HEK293 (cell line): ENCODE measurements around the gene TBX1.

Experiments
- CTCF ChIA-PET: fragments of 350-600 bp; formaldehyde crosslinking; extraction: SDS; loops from one replicate; lab custom pipeline; 2021; ENCODE audit warnings: antibody characterized with exemption; lab: Yijun Ruan, JAX
- POLR2A ChIA-PET: fragments of 300-600 bp; formaldehyde crosslinking; extraction: SDS; loops from one replicate; lab custom pipeline; 2020; ENCODE audit warnings: antibody characterized with exemption, inconsistent platforms; lab: Yijun Ruan, JAX
- H3K27ac ChIP-seq: fragments of 200-500 bp; sonication (Bioruptor generic); 2 replicates; pipeline ENCODE4 v1.5.1; 2014; ENCODE audit warnings: low read depth, low read length, control low read depth, inconsistent platforms; ENCODE audit errors: extremely low read depth
- H3K36me3 ChIP-seq, 2 experiments: fragments of 200-500 bp in 1 of 2; sonication (Bioruptor generic) in 1 of 2; 1 replicate in 1 of 2; 2 replicates in 1 of 2; pipeline ENCODE4 v1.5.1; 2014 to 2017; ENCODE audit warnings: inconsistent platforms in 2 of 2, low read length in 2 of 2; ENCODE audit not compliant: control insufficient read depth in 2 of 2, insufficient read depth in 1 of 2
- H3K4me1 ChIP-seq: fragments of 200-500 bp; sonication (Bioruptor generic); 2 replicates; pipeline ENCODE4 v1.5.1; 2014; ENCODE audit warnings: mild to moderate bottlenecking, low read length, inconsistent platforms; ENCODE audit not compliant: control insufficient read depth, insufficient read depth
- H3K4me3 ChIP-seq: 2 replicates; pipeline ENCODE4 v1.5.1; 2011; ENCODE audit warnings: low read depth, mild to moderate bottlenecking, control low read depth, low read length, moderate library complexity
- H3K9me3 ChIP-seq: fragments of 200-500 bp; sonication (Bioruptor generic); 2 replicates; pipeline ENCODE4 v1.5.1; 2014; ENCODE audit warnings: low read depth, low read length, inconsistent platforms; ENCODE audit not compliant: control insufficient read depth, insufficient read depth
- AEBP2 ChIP-seq: fragments of 450-650 bp; formaldehyde crosslinking; IDR thresholded peaks from 2 replicates; pipeline ENCODE4 v1.5.1; 2016; ENCODE audit warnings: missing biosample characterization, missing genetic modification characterization, borderline replicate concordance
- EGR2 ChIP-seq: fragments of 450-650 bp; formaldehyde crosslinking; IDR thresholded peaks from 2 replicates; pipeline ENCODE4 v1.5.1; 2016; ENCODE audit warnings: low read depth, missing biosample characterization, missing genetic modification characterization
- GLIS1 ChIP-seq: fragments of 450-650 bp; formaldehyde crosslinking; IDR thresholded peaks from 2 replicates; pipeline ENCODE4 v1.5.1; 2016; ENCODE audit warnings: missing biosample characterization, missing genetic modification characterization
- GLIS2 ChIP-seq: fragments of 450-650 bp; formaldehyde crosslinking; IDR thresholded peaks from 2 replicates; pipeline ENCODE4 v1.5.1; 2016; ENCODE audit warnings: missing biosample characterization, missing genetic modification characterization
- HOXD13 ChIP-seq: sonication (generic); formaldehyde crosslinking; IDR thresholded peaks from 2 replicates; pipeline ENCODE4 v1.8.0; 2022; ENCODE audit warnings: missing genetic modification reagents, borderline replicate concordance
- IKZF3 ChIP-seq: fragments of 450-650 bp; IDR thresholded peaks from 2 replicates; pipeline ENCODE4 v1.5.0; 2018; ENCODE audit warnings: missing biosample characterization, mild to moderate bottlenecking, missing genetic modification characterization, moderate library complexity
- MEIS1 ChIP-seq: sonication (generic); formaldehyde crosslinking; IDR thresholded peaks from 2 replicates; pipeline ENCODE4 v1.8.1; 2022; ENCODE audit warnings: missing genetic modification reagents, mild to moderate bottlenecking, borderline replicate concordance
- PRDM4 ChIP-seq: fragments of 450-650 bp; formaldehyde crosslinking; IDR thresholded peaks from 2 replicates; pipeline ENCODE4 v1.5.1; 2017; ENCODE audit warnings: missing biosample characterization, missing genetic modification characterization
- SETDB1 ChIP-seq: IDR thresholded peaks from one replicate; pipeline ENCODE4 v1.6.1; 2017; ENCODE audit warnings: mild to moderate bottlenecking, low read length, moderate library complexity, mixed read lengths; ENCODE audit not compliant: insufficient read length
- ZBTB17 ChIP-seq: fragments of 450-650 bp; formaldehyde crosslinking; IDR thresholded peaks from 2 replicates; pipeline ENCODE4 v1.5.1; 2016; ENCODE audit warnings: missing biosample characterization, missing genetic modification characterization
- ZIC2 ChIP-seq: fragments of 450-650 bp; formaldehyde crosslinking; IDR thresholded peaks from 2 replicates; pipeline ENCODE4 v1.5.1; 2016; ENCODE audit warnings: missing biosample characterization, missing genetic modification characterization
- ZNF155 ChIP-seq: fragments of 450-650 bp; formaldehyde crosslinking; IDR thresholded peaks from 2 replicates; pipeline ENCODE4 v1.5.1; 2016; ENCODE audit warnings: missing biosample characterization, missing genetic modification characterization
- ZNF175 ChIP-seq: fragments of 450-650 bp; formaldehyde crosslinking; IDR thresholded peaks from 2 replicates; pipeline ENCODE4 v1.5.1; 2016; ENCODE audit warnings: missing biosample characterization, missing genetic modification characterization
- ZNF184 ChIP-seq: fragments of 450-650 bp; IDR thresholded peaks from 2 replicates; pipeline ENCODE4 v1.5.1; 2018; ENCODE audit warnings: missing biosample characterization, mild to moderate bottlenecking, missing genetic modification characterization
- ZNF248 ChIP-seq: fragments of 450-650 bp; formaldehyde crosslinking; IDR thresholded peaks from 2 replicates; pipeline ENCODE4 v1.5.1; 2017; ENCODE audit warnings: missing biosample characterization, missing genetic modification characterization
- ZNF404 ChIP-seq: fragments of 450-650 bp; formaldehyde crosslinking; IDR thresholded peaks from 2 replicates; pipeline ENCODE4 v1.5.1; 2017; ENCODE audit warnings: missing biosample characterization, missing genetic modification characterization
- ZNF48 ChIP-seq: fragments of 450-650 bp; formaldehyde crosslinking; IDR thresholded peaks from 2 replicates; pipeline ENCODE4 v1.5.1; 2016; ENCODE audit warnings: missing biosample characterization, missing genetic modification characterization
- ZNF514 ChIP-seq: fragments of 450-650 bp; formaldehyde crosslinking; IDR thresholded peaks from 2 replicates; pipeline ENCODE4 v1.5.1; 2016; ENCODE audit warnings: missing biosample characterization, missing genetic modification characterization
- ZNF521 ChIP-seq: fragments of 450-650 bp; formaldehyde crosslinking; IDR thresholded peaks from 2 replicates; pipeline ENCODE4 v1.5.1; 2017; ENCODE audit warnings: missing biosample characterization, mild to moderate bottlenecking, missing genetic modification characterization
- ZNF544 ChIP-seq: fragments of 450-650 bp; formaldehyde crosslinking; IDR thresholded peaks from 2 replicates; pipeline ENCODE4 v1.5.0; 2017; ENCODE audit warnings: missing biosample characterization, missing genetic modification characterization
- ZNF585B ChIP-seq: fragments of 450-650 bp; formaldehyde crosslinking; IDR thresholded peaks from 2 replicates; pipeline ENCODE4 v1.5.1; 2016; ENCODE audit warnings: missing biosample characterization, missing genetic modification characterization
- ZNF626 ChIP-seq: fragments of 450-650 bp; sonication (Bioruptor Pico); formaldehyde crosslinking; IDR thresholded peaks from 2 replicates; pipeline ENCODE4 v1.5.1; 2018; ENCODE audit warnings: missing biosample characterization, missing genetic modification characterization, inconsistent platforms
- ZNF747 ChIP-seq: fragments of 450-650 bp; formaldehyde crosslinking; IDR thresholded peaks from 2 replicates; pipeline ENCODE4 v1.5.1; 2016; ENCODE audit warnings: missing biosample characterization, missing genetic modification characterization
- ZSCAN30 ChIP-seq: fragments of 450-650 bp; IDR thresholded peaks from 2 replicates; pipeline ENCODE4 v1.5.1; 2018; ENCODE audit warnings: missing biosample characterization, mild to moderate bottlenecking, missing genetic modification characterization, moderate library complexity

TBX1 gene

DNA sequence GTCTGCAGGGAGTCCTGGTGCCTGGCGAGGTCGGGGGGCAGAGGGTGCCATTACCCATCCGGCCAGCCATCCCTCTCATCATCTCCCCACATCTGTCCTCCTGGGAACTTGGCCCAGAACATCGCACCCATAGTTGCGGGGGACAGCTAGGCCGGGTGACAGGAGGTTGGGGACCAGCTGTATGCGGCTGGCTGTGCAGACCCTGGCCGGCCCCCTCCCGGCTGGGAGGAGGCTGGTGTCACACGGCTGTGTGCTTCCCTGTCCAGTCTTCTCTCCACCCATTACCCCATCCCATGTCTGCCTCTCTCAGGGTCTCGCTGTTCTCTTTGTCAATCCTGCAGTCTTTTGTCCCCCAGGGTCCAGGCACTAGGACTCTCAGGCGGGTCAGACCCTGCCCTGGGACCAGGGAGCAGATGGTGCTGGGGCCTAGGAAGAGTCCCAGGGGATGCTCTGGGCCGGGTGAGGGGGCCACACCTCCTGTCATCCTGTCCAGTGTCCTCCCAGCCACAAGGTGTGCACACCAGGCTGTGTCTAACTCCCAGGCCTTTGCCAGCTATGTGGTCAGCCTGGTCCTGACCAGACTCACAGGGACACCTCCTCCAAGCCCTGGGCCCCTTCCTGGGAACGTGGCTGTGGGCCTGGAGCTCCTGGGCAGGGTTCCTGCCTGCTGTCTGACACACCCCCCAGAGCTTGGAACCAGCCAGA is 6.4 kb upstream of the TBX1 start:
- H3K4me1 ChIP-seq: no peaks in the 10 kb centered on the region
- no peaks in the 10 kb centered on the region for H3K36me3 ChIP-seq
- TF ChIP-seq ZIC2 (peak; percentile 8; the same call in 1 of the 2 replicates), ZNF585B (tag by site-specific recombination) (no peak), GLIS1 (tag by site-specific recombination) (peak; percentile 39; the same call in 1 of the 2 replicates)
- CTCF ChIA-PET: interaction anchor here (0.6 to 5.3 kb wide), 8 partner anchors 9 to 291 kb away, joined by 3 to 42 read pairs (median 4); no protein-coding TSS in a partner anchor
- no peak overlapping the region for H3K4me3 ChIP-seq
- POLR2A ChIA-PET: no interaction called here
- no peaks in the 10 kb centered on the region for H3K9me3 ChIP-seq
- no peak overlapping the region for H3K27ac ChIP-seq

- TF ChIP-seq ZNF175 (no peak), IKZF3 (tag by site-specific recombination) (no peak), ZNF48 (no peak), GLIS2 (tag by site-specific recombination) (peak; percentile 32; the same call in 1 of the 2 replicates), ZNF248 (no peak)
- Histone ChIP-seq H3K27ac (no peak overlapping the region), H3K4me1 (no peaks in the 10 kb centered on the region), H3K4me3 (no peak overlapping the region), H3K36me3 (no peaks in the 10 kb centered on the region), H3K9me3 (no peaks in the 10 kb centered on the region)
- CTCF ChIA-PET: interaction anchor here (1.4 to 5.3 kb wide), 4 partner anchors 9 to 24 kb away, joined by 6 to 42 read pairs (median 8); no protein-coding TSS in a partner anchor
- POLR2A ChIA-PET: no interaction called here
These were observed 5.9 kb upstream of the TBX1 start for GRCh38 chr22:19754701-19755144.

DNA sequence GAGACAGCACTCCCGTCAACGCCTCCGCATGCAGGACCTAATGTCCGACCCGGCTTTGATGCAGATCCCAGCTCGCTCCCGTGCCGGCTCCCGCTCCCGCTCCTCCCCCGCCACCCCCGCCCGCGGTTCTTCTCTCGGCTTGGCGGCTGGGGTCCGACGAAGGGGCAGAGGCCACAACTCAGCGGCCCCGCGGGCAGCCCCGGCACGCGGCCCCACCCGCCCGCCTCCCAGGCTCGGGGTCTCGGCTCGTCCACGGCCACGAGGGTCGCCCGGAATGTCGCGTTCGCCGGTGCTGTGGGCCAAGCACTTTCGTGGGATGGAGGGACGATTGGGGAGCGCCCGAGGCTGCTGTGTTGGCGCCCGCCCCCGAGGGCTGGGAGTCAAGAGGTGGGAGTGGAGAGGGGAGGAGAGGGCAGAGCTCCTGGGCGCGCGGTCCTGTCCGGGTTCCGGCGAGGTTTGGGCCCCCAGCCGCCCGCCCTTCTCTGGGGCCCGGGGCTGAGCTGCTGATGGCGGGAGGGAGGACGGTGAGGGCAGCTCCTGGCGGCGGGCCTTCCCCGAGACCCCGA is 5.3 kb upstream of the TBX1 start:
- POLR2A ChIA-PET: no interaction called here
- Histone ChIP-seq H3K36me3 (no peaks in the 10 kb centered on the region), H3K4me3 (no peak overlapping the region), H3K27ac (no peak overlapping the region), H3K4me1 (no peaks in the 10 kb centered on the region), H3K9me3 (no peaks in the 10 kb centered on the region)
- TF ChIP-seq EGR2 (tag by site-specific recombination) (0 out of 2 replicates have a peak, but pooled peaks have one; percentile 4), ZNF184 (tag by site-specific recombination) (no peak)
- CTCF ChIA-PET: interaction anchor here (1.6 to 5.3 kb wide), 3 partner anchors 14 to 155 kb away, joined by 10 to 42 read pairs (median 11); no protein-coding TSS in a partner anchor

DNA sequence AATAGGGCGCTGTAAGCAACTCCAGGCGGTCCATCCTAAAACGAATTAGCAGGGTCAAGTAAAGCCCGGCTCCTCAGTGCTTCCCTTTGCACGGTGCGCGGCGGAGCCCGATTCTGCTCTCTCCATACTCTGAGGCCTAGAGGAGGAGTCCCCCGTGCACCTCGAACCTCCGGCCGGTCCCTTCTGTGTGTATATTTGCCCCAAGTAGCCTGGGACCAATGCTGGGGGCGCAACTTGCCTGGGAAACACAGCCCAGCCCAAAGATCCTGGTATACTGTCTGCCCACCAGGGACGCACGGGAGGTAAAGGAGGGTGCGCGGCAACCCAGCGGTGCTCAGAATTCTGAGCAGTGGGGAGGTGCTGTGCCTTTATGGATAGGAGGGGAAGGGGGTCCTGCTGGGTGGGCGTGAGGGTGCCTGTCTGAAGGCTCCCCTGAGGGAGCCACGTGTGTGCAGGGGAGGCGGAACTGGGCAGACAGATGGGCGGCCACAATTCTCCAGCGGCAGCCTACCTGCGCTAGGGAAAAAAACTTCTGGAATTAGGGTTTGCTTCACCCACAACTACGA is 4.8 kb upstream of the TBX1 start:
- H3K4me3 ChIP-seq: no peak overlapping the region
- TF ChIP-seq ZNF404 (tag by site-specific recombination): no peak
- no peak for TF ChIP-seq SETDB1
- TF ChIP-seq ZNF626: no peak
- TF ChIP-seq ZNF175: no peak
- no peak for TF ChIP-seq ZNF544 (tag by site-specific recombination)
- TF ChIP-seq ZBTB17 (tag by site-specific recombination): no peak
- no peak for TF ChIP-seq HOXD13 (CRISPR knock-in tag)
- no peak for TF ChIP-seq ZNF514 (tag by site-specific recombination)
- no peak for TF ChIP-seq ZNF747 (tag by site-specific recombination)
- no peak for TF ChIP-seq ZNF155 (tag by site-specific recombination)
- TF ChIP-seq MEIS1: no peak
- no peak for TF ChIP-seq ZSCAN30 (tag by site-specific recombination)
- no peak for TF ChIP-seq AEBP2 (tag by site-specific recombination)
- TF ChIP-seq PRDM4 (tag by site-specific recombination): no peak
- no peak for TF ChIP-seq ZNF521
- ChIA-PET CTCF (interaction anchor here (0.6 to 5.3 kb wide), 12 partner anchors 10 to 208 kb away, joined by 3 to 42 read pairs (median 4); no protein-coding TSS in a partner anchor), POLR2A (interaction anchor here (1.0 to 1.2 kb wide), 6 partner anchors 15 to 101 kb away, joined by 3 to 7 read pairs (median 3); partner anchors contain the start of genes GNB1L, GP1BB and RTL10)
- H3K4me1 ChIP-seq: no peaks in the 10 kb centered on the region
- no peaks in the 10 kb centered on the region for H3K36me3 ChIP-seq
- H3K27ac ChIP-seq: no peak overlapping the region
- no peaks in the 10 kb centered on the region for H3K9me3 ChIP-seq
